Suppressor macrophage (primary cell): ENCODE measurements around the gene PGC.

Experiments
- DNase-seq, 4 experiments: peaks; one replicate each; pipeline ENCODE4 v3.0.0-alpha.2; 2020 to 2022

PGC gene

DNA sequence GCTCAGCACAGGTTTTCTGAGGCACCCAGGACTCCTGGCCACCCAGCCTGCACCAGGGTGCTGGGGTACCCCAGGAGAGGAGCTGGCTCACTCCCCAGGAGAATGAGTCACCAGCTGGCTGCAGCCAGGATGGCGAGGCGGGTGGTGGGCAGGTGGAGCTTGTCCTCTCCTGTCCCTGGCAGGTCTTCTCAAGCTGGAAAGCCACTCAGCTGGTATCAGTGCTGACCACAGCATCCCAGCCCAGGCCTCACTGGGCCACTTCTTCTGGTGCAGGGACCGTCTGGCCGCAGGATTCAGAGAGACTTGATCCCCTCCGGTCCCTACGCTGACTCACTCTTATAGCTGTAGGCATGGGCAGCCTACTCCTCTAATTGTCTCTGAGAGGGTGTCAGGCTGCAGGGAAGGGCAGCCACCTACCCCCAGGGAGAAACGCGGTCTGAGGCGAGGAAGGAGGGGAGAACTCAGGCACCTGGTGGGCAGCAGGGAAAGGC is 34.0 kb downstream of the PGC start:
- peak in 2 of 4 experiments; percentile 33 to 51 for DNase-seq

DNA sequence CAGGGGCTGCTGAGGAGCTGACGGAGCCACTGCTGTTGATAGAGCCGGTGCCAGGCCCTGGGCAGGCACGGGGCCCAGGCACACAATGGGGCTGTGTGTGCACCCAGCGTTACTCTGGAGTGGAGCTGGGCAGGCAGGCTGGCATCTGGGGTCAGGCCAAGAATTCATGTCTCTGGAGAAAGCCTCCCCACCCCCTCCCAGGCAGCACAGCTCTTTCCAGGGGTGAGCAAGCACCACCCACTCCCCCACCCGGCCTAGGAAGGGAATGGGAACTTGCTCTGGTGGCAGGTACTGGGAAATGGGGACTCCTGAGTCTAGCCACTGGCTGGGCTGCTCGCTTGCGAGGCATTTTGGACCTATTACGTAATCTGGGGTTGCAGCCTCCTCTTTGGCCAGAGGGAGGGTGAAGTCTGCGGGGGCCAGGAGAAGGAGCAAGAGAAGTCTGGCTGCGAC is 34.5 kb downstream of the PGC start:
- peak in 3 of 4 experiments; percentile 40 to 61 (median 47) for DNase-seq

DNA sequence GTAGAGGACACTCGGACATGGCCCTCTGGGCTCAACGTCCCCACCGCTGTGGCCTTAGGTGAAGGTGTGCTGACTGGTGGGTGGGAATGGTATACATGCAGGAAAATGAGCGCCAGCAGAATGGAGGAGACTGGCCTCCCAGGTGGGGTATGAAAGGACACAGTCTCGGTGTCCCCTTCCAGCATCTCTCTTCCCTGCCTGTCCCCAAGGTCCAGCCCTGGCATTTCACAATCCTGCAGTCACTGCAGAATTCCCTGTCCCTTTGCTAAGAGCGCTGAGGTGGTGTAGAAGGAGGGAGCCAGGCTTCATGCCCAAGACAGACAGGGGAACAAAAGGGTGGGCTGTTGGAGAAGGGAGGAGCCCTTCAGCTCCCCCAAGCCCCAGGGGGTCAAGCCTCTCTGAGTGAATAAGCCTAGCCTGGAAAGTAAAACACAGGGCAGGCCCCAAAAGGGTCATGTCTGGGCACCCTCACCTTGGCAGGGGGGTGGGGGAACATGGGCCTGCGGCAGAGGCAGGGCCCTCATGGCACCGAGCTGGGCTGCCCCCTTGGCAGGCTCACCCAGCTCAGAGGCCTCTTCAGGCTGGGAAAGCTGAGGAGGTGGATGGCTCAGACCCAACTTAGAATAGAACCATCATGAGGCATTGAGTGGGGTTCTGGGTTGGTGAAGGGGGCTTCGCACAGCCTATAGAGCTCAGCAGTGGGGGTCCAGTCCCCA is 35.7 kb downstream of the PGC start:
- no peak for DNase-seq

DNA sequence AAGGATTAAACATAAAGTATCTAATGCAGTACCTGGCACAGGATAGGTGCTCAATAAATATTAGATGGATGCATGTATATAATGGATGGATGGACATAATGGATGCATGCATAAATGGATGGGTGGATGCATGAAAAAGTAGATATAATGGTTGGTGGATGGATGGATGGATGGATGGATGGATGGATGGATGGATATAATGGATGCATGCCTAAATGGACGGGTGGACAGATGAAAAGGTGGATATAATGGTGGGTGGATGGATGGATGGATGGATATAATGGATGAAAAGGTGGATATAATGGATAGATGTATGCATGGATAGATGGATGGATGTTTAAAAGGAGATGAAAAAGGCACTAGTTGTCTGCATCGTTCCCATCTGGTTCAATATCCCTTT is 37.8 kb downstream of the PGC start:
- DNase-seq: no peak

DNA sequence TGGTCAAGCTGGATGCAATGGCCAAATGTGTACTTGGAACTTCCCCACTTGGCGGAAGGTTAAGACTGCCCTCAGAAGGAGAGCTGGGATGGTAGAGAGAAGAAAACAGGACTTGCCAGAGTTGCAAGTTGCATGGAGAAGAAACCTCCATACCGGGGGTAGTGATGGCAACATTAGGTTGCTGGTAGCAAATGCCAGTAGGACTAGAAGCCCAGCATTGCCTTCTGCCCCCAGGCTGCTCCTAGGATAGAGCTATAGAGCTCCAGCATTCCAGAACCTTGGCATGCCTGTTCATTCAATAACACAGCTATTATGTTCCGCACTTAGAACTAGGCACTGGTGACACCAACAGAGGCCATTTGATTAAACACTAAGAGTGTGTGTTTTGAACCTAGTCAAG is 38.3 kb downstream of the PGC start:
- no peak for DNase-seq

DNA sequence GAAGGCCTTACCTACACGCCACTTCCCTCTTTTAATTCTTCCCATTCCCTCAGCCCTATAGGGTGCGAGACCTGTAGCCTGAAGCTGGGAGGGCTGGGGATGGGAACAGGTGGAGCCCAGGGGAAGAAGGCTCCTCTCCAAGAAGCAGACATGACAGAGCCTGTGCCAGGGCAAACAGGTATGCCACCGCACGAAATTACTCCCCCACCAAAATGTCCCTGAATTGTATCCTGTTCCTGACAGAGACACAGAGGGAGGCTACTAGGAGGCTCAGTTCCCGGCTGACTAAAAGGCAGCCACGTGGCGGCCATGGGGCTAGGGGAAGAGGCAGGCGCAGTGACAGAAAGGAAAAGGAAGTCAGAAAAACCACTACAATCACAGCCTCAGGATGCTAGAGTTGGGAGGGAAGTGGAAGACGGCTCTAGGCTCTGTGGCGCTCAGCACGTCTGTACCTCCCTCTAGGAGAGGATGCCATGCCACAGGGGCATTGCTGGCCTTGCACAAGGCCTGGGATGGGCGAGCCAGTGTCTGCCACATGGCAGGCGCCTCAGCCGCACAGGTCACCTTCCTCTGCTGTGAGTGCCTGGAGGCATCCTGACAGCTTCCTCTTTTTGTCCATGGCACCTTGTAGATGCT is 39.5 kb downstream of the PGC start:
- DNase-seq: peak; percentile 77 to 88 (median 86)

DNA sequence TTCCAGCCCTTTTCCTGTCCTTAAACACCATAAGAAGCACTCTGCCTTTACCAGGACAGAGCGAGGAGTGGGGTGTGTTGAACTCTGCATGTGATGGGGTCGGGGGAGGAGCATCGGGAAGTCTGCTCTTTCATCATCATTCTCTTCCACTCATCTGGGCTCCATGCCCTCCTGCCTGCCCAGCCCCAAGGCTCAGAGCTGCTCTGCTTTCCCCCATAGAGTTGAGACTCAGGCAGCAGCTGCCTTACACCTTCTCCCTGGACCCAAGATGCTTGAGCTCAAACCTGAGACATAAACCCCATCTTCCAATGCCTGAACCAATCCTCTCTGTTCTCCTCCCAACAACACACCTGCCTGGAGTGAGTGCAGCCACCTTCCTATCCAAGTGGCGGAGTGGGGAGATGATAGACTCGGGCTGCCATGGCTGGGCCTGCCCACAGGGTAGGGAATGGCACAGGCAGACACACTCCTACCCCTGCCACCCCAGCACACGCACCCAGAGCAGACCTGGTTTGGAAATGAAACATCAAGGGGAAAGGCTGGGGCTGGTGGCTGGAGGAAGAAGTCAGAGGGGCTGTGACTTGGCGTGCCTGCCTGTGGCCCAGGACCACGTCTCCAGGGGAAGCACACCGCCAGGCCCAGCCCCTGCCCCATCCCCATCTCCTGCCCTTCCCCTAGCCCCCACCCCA is 40.2 kb downstream of the PGC start:
- DNase-seq: peak; percentile 62 to 83 (median 76)

DNA sequence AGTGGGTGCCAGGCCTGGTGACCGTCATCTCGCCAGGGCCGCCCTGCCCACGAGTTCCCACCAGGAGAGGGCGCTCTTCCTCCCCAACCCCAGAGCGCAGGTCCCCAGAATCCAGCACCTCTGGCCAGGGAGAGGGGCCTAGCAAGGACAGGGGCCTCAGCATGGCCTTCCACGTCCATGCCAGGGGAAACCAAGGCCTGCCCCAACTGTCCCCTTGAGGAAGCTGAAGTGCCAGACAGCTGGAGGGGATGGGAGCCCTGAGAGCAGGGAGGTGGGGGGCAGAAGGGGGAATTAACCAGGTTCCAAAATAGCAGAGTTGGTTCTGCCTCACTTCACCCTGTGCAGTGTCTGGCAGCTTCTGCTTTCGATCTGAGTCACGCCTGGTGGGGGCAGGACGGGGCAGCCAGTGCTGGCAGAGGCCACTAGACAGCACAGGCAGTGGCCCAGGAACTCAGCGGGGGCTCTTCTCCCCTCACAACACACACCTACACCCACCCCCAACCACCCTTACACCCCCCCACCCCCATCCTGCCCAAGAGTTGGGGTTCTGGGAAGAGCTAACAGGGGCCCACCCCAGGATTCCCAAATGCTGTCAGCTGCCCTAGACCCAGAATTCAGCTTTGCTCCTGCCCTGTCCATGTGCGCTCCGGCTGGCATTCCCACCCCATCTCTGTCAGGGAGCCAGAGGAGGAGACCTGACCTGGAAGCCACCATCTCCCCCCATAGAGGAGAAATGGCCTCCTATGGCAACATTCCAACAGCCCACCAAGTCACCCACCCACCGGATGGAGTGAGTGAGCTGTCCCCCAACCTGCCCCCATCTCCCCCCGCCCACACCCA is 41.0 kb downstream of the PGC start:
- peak; percentile 90 to 95 (median 94) for DNase-seq

DNA sequence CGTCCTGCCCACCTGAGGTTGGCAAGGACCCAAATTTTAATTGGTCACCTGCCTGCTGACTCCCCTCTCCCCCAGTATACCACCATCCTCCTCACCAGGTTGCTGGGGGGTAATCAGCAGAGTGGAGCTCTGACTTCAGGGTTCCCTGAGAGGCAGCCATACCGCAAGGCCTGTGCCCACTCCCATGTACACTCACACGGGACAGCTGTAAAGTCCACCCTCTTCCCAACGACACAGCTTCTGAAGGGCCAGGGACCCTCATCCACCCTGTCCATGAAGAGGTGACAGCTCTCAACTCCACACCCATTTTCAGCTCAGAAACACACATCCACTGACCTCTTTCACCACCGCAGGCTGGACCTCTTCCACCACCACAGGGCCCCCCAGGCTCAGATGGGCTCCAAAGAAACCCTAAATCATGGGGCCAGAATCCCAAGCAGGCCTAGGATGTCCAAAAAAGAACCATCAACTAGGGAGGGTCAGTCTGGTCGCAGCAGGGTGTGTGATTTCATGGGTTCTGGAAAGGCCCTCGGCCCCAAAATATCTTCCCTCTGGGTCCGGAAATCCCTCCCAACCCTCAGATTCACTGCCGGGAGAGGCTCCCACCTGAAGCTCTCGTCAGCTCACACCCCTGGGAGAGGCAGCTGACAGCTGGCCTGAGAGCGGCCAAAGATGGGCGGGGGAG is 41.7 kb downstream of the PGC start:
- DNase-seq: no peak

DNA sequence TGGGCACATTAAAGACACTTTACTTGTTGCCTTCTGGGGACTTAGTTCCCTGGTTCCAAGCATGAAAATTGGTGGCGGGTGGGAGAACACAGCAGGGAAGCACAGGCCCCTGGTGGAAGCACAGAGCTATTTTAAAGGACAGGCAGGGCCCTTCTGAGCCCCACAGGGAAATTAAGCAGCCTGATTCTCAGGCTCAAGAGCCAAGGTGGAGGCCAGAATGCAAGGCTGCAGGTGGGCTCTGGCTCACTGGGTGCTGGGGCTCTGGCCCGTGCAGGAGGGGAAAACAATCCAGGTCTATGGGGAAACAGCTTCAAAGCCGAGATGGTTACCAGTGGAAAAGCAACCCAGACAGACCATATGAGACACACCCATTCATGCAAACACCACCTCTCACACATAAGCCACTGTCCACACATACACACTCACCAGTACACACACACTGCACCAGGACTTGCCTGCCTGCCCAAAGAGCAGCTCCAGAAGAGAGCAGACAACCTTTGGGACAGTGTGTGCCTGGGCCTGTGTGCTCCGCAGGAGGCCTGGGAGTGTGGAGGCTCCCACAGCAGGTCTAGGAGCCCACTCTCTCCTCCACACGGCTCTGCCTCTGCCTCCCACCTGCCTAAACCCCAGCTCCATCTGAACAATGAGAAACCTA is 42.4 kb downstream of the PGC start:
- no peak for DNase-seq

DNA sequence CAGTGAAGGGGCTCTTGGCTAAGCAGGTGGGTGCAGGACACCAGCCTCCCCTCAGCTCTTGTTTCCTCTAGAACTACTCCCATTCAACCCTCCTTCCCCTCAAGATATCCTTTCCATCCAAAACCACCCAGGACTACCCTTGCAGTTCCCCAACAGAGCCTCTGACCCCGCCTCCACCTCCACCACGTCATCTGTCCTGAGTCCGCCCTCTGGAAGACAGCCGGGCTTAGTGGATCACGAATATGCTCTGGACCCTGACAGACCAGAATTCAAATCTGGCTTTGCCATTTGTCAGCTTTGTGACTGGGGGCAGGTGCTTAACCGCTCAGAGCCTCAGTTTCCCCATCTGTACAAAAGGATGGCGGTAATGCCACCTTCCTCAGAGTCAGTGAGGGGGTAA is 43.2 kb downstream of the PGC start:
- DNase-seq: peak in 1 of 4 experiments; percentile 45

DNA sequence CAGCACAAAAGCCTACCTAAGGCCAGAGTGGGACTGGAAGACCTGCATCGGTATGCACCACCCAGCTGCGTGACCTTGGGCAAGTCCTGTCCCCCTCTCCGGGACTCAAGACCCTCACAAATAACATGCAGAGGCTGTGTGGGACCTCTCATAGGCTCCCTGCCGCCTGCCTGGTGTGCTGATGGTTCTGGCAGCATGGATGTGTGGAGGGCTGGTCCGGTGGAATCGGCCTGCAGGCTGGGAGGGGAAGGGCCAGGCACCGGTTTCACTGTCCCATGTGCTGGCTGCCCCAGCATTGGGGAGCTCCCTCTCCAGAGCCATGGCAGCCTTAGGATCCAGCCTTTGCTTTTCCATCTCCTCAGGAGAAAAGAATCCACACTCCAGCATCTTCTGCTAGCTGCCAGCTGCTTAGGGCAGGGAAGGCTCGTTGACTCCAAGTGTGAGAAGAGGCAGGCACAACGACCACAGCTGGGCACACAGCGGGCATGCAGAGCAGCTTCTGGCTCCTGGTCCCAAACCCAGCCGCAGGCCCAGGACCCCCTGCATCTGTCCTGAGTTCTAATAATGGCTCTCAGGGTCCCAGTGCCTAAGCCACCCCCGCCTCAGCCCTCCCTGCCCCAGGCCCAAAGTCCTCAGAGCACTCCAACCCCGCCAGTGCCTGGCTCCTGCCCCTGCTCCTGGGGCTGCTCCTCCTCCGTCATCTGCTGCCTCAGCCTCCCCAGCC is 44.3 kb downstream of the PGC start:
- no peak for DNase-seq

DNA sequence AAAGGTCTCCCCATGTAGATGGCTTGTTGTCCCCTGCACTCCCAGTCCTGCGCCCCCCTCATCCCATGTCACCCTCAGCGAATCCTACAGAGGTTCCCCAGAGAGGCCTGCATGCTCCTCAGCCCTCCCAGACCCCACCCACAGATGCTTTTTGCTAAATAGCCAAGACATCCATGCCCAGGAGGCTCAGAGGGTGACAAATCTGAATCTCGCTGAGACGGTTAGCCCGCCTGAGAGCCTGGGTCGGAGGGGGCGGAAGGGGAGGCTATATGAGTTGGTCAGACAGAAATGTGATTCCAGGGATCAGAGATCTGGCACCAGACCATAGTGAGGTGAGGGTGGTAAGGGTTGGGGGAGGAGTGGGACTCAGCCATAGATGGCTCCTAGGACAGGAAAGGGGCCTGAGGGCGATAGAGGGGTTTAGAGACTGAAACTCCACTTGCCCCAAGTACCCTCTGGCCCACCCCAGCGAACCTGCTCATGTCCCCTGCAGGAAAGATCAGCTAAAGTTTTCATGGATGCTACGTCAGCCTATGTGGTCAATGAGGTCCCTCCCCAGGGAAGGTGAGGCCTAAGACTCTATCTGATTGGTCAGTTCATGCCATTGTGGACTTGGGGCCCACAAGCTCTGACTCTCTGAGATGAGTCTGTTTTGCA is 45.0 kb downstream of the PGC start:
- no peak for DNase-seq

DNA sequence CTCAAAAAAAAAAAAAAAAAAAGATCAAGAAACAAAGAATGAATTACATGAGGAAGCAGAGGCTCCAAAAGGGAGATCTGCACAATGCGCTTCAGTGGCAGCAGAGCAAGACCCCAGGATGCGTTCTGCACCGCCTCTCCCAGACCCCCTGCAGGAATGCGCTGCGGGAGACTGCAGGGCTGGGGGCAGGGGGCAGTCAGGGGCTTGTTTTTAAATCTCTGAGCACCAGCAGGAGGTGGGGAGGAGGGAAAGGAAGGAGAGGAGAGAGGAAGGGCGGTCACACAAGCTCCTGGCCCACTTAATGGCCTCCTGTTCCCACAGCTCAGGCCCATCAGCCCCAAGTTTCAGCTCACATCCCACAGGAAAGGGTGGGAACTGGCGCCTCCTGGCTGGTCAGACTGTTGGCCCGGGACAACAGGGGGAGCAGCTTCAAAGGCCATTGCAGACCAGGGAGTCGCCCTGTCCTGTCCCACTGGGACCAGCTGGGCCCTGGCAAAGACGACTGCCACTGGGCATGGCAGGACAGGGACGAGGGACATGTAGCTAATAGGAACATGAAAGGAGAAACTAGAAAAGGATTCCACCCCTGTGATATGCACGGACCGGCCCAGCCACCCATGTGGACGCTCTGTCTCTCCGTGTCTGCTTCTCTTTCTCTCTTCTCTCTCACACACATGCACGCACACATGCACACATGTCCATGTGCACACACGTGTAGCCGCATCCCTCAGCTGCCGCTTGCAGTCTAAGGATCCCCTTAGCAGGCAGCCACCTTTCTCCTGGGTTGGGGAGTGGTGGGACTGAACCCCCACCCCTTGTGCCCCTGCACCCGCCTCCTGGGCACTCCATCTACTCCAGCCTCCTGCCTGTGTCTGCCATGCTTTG is 46.5 kb downstream of the PGC start:
- no peak for DNase-seq

DNA sequence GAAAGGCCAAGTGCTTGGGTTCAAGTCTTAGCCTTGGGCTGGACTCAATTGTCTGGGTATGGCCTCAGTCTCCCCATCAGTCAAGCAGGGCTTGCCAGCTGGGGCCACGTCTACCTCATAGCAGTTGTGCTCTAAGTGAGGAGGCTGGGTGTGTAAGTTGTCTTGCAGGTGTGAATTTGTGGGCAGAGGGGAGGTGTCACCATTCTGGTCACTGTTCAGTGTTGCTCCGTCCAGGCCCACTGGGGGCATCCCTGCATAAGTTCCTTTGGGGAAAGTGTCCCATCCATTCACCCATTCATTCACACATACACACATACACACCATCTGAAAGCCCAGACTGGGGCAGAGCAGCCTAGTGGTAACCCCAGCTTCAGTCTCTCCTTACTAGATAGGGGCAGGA is 48.1 kb downstream of the PGC start:
- DNase-seq: no peak

DNA sequence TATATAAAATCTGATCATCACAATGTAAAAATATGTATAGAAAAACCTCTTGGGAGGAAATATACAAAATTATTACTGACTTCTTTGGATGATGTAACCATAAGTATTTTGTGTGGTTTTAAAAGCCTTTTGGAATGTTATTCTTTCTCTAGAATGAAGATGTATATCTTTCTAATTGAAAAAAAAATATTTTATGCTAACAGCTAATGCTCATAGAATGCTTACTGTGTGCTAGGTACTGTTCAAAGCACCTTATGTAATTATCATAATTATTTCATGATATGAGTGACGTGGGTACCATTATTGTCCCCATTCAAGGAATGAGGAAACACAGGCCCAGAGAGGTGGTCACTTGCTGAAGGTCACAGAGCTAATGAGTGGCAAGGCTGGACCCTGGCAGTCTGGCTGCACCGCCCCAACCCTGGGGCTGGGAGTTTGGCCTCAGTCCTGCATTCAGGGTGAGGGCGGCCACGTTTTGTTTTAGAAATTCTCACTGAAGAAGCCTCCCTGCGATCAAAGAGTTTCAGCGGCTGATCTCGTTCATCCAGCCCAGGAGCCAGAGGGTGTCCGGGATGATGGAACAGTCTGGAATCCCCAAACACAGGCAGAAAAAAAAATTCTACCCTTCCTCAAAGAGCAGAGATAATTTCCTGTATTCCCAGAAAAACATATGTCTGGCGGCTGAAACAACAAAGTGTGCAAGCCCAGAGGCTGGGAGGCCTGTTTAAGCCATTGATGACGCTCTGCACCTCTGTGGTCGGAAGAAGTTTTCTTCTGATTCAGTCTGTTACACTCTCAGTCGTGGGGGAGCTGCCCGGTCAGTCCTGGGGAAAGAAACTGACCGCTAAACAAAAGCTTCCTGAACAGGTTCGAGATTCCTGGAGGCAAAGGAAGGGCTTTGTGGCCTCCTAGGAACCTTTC is 49.1 kb downstream of the PGC start:
- no peak for DNase-seq

DNA sequence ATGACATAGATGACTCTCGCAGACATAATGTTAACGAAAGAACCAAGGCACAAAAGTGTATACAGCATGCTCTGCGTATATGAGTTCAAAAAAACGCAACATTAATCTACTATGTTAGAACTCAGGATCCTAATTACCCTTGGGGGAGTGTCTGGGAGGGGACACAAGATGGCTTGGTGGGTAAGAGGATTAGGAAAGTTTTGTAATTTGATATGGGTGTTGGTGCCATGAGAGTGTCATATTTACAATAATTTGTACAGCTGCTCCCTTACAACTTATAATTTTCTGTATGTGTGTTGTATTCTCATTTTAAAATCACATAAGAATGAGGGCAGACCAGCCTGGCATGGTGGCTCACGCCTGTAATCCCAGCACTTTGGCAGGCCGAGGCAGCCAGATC is 50.4 kb downstream of the PGC start:
- DNase-seq: no peak

DNA sequence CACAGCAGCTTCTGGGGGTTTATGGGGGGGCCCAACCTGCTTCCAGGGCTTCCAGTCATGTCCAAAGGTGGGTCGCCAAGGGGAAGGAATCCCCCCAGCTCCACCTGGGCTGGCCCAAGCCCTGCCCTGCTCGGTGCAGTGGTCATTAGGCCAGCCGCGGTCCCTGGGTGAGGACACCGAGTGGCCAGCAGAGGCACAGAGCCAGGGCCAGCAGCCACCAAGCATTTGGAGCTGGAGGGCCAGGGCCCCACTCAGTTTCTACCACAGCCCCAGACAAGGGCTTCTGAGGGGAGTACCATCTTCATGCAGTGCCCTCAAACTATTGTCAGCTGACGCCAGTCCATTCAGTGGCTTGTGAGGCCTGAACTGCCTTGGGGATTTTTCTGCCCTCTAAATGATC is 51.4 kb downstream of the PGC start:
- DNase-seq: no peak
